COLO829 (cell line): ENCODE data around the gene TRPC4.
"Not testable (repeated sequence)": the region's sequence is repeated elsewhere in the genome, so short reads cannot be mapped to it uniquely, and the experiment has no call there.

ENCODE experiments used
- DNase-seq: peaks from one replicate; pipeline ENCODE4 v3.0.0; 2012; ENCODE audit warnings: low spot score

Gene TRPC4

GRCh38 chr13:37816276-37816675 lies 53.3 kb downstream of the TRPC4 start:
- no peak for DNase-seq

- no peak for DNase-seq
Observed at GRCh38 chr13:37811441-37811840, 58.1 kb downstream of the TRPC4 start.

- DNase-seq, result no peak
Observed at GRCh38 chr13:37806666-37807065, 62.9 kb downstream of the TRPC4 start.

GRCh38 chr13:37797631-37798030 lies 71.9 kb downstream of the TRPC4 start:
- no peak for DNase-seq

- not testable (repeated sequence) for DNase-seq
Observed at GRCh38 chr13:37796795-37797194, 72.8 kb downstream of the TRPC4 start.

- no peak for DNase-seq
Observed at GRCh38 chr13:37795326-37795725, 74.2 kb downstream of the TRPC4 start.

GRCh38 chr13:37791699-37792098 lies 77.9 kb downstream of the TRPC4 start:
- no peak for DNase-seq

GRCh38 chr13:37788346-37788745 lies 81.2 kb downstream of the TRPC4 start:
- DNase-seq, result no peak

- DNase-seq, result no peak
Observed at GRCh38 chr13:37777676-37778075, 91.9 kb downstream of the TRPC4 start.

- no peak for DNase-seq
Observed at GRCh38 chr13:37775871-37776270, 93.7 kb downstream of the TRPC4 start.

GRCh38 chr13:37772644-37773043 lies 96.9 kb downstream of the TRPC4 start:
- no peak for DNase-seq

- DNase-seq, result no peak
Observed at GRCh38 chr13:37769545-37769944, 100.0 kb downstream of the TRPC4 start.

- DNase-seq, result no peak
Observed at GRCh38 chr13:37769078-37769477, 100.5 kb downstream of the TRPC4 start.

- no peak for DNase-seq
Observed at GRCh38 chr13:37766502-37766901, 103.1 kb downstream of the TRPC4 start.

- DNase-seq, result no peak
Observed at GRCh38 chr13:37755349-37755748, 114.2 kb downstream of the TRPC4 start.

GRCh38 chr13:37753776-37754175 lies 115.8 kb downstream of the TRPC4 start:
- DNase-seq, result peak; percentile 6

- no peak for DNase-seq
Observed at GRCh38 chr13:37752146-37752545, 117.4 kb downstream of the TRPC4 start.

GRCh38 chr13:37751025-37751424 lies 118.5 kb downstream of the TRPC4 start:
- no peak for DNase-seq

GRCh38 chr13:37748913-37749312 lies 120.7 kb downstream of the TRPC4 start:
- DNase-seq, result no peak

- no peak for DNase-seq
Observed at GRCh38 chr13:37747071-37747612, 122.4 kb downstream of the TRPC4 start.

GRCh38 chr13:37741536-37741935 lies 128.0 kb downstream of the TRPC4 start:
- no peak for DNase-seq

GRCh38 chr13:37736045-37736444 lies 133.5 kb downstream of the TRPC4 start:
- no peak for DNase-seq

GRCh38 chr13:37735293-37735692 lies 134.3 kb downstream of the TRPC4 start:
- no peak for DNase-seq

- no peak for DNase-seq
Observed at GRCh38 chr13:37729876-37730275, 139.7 kb downstream of the TRPC4 start.
